Measurements from ENCODE around the gene BAG1.

The BAG1 gene

DNA sequence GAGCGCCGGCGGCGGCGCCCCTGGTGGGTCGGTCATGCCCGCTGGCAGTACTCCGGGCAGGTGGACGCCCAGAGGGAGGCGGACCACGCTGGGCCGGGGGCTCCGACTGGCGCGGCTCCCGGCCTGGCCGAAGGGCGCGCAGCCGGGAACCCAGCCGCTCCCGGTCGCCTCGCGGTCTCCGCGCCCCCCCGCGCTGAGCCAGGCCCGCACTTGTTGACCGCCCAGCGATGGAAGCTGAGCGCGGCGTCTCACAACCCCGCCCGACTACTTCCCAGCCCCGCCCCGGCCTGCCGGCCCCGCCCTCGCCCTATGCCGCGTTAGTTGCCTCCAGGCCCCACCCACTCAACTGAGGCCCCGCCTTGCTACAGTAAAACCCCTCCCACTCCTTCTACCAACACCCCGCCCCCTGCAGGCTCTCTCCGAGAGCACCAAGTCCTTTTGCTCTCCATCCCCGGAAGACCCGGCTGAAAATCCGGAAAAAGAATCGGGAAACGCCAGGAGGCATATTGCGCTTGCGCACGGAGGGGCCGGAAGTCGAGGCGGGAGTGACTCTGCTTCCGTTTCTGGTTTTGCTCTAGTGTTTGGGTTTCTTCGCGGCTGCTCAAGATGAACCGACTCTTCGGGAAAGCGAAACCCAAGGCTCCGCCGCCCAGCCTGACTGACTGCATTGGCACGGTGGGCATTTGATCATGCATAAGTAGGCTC, at the start of gene BAG1, which contains the start of gene CHMP5:
Gene BAG1 (minus strand): TSS at position 236 of the 705 bp plus-strand sequence.
Gene CHMP5 (plus strand): TSS at position 577 of the 705 bp plus-strand sequence. CDS start 30 bp downstream, at position 607.
- DNase-seq (ENCODE audit: extremely low spot score), result peak; percentile 99
- TF ChIP-seq ARNT (IDR thresholded peaks at IDR 0.05), result no peak
- 0 out of 2 replicates have a peak, but pooled peaks have one; percentile 9 for TF ChIP-seq FOXM1 (IDR thresholded peaks at IDR 0.05; ENCODE audit: borderline replicate concordance)
- TF ChIP-seq HDGF (IDR thresholded peaks at IDR 0.05; ENCODE audit: borderline replicate concordance), result no peak
- TF ChIP-seq, protein P1, sequence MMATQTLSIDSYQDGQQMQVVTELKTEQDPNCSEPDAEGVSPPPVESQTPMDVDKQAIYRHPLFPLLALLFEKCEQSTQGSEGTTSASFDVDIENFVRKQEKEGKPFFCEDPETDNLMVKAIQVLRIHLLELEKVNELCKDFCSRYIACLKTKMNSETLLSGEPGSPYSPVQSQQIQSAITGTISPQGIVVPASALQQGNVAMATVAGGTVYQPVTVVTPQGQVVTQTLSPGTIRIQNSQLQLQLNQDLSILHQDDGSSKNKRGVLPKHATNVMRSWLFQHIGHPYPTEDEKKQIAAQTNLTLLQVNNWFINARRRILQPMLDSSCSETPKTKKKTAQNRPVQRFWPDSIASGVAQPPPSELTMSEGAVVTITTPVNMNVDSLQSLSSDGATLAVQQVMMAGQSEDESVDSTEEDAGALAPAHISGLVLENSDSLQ (IDR thresholded peaks at IDR 0.05), result no peak
- TF ChIP-seq TARDBP (IDR thresholded peaks at IDR 0.05), result no peak
- no peak for TF ChIP-seq LEF1 (IDR thresholded peaks at IDR 0.05; ENCODE audit: borderline replicate concordance)
- peak; percentile 73 for TF ChIP-seq ELF4 (IDR thresholded peaks at IDR 0.05)
- TF ChIP-seq L3MBTL2 (conservative IDR thresholded peaks at IDR 0.05), result no peak
- TF ChIP-seq FOXA1 (IDR thresholded peaks at IDR 0.05), result no peak
- TF ChIP-seq ZNF384 (IDR thresholded peaks at IDR 0.05), result no peak
- ChIA-PET CTCF (no interaction called here), POLR2A (interaction anchor here (0.5 to 1.7 kb wide), 4 partner anchors 17 to 239 kb away, joined by 4 to 7 read pairs (median 4); partner anchors contain the start of genes DNAJA1 and NFX1)

DNA sequence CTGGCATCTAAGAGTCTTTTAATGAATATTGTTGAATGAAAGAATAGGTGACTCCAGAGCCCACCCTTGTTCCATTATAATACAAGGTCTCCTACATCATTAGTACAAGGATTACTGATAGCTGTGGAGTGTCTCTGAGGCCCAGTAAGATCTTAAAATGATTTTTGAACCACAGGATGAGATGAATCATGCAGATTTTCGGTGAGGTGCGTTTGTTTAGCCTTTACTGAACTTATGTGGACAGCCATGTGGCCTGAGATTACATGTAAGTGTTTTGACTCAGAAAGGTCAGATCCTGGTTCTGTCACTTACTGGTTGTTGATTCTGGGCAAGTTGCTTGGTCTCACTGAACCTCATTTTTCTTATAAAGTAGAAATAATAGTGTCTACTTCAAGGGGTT, 47.4 kb upstream of the BAG1 start:
- TF ChIP-seq, protein P1 (IDR thresholded peaks at IDR 0.05), result no peak
- no peak for TF ChIP-seq NFRKB (IDR thresholded peaks at IDR 0.05)
- TF ChIP-seq CTBP1 (IDR thresholded peaks at IDR 0.05; ENCODE audit: borderline replicate concordance), result no peak
- no peak for TF ChIP-seq ELF4 (IDR thresholded peaks at IDR 0.05)
- no peak for TF ChIP-seq LEF1 (IDR thresholded peaks at IDR 0.05; ENCODE audit: borderline replicate concordance)
- TF ChIP-seq ZNF384 (IDR thresholded peaks at IDR 0.05), result no peak
- TF ChIP-seq FOXM1 (IDR thresholded peaks at IDR 0.05; ENCODE audit: borderline replicate concordance), result no peak
- TF ChIP-seq ARNT (IDR thresholded peaks at IDR 0.05), result no peak
- CTCF ChIA-PET, result no interaction called here
- POLR2A ChIA-PET, result interaction anchor here (1.6 kb wide), 1 partner anchor 22 kb away, joined by 5 read pairs; the partner anchor contains the start of gene NFX1
- DNase-seq (ENCODE audit: extremely low spot score), result no peak

DNA sequence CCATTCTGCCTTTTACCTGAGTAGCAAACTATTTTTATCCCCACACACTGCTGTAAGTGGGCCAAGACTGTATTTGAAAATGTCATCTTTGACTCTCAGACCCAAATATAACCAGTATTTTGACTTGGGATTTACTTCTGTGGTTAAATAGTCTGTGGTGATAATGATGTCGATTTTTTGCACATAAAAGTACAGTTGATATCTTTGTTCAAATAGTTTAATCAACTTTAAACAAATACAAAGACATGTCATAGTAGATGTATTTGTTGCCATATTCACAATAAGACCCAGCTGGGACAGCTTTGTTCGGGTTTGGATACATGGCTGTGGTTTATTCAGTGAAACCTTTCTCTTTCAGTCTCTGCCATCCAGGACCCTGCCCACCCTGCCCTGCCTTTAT, 46.2 kb upstream of the BAG1 start:
- POLR2A ChIA-PET, result no interaction called here
- no peak for TF ChIP-seq ELF4 (IDR thresholded peaks at IDR 0.05)
- no peak for TF ChIP-seq SUZ12 (IDR thresholded peaks at IDR 0.05)
- no peak for DNase-seq (ENCODE audit: extremely low spot score)
- CTCF ChIA-PET, result no interaction called here

DNA sequence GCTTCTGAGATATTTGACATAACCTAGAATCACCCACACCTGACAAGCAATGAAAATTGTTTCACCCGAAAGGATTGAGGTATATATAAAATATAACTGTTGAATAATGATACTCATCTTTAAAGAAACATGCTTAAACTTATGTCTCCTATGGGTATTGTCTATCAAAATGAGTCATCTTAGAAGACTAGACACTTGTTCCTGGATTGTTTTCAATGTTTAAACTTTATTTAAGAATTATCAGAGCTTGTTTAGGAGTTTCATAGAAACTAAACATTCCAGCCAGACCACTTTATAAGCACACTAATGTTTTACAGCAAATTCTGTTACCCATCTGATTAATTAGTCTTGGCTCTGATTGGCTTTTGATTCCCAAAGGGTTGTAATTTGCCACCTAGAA, 45.4 kb upstream of the BAG1 start:
- CTCF ChIA-PET, result no interaction called here
- POLR2A ChIA-PET, result interaction anchor here (0.9 kb wide), 1 partner anchor 20 kb away, joined by 3 read pairs; the partner anchor contains the start of gene NFX1
- no peak for TF ChIP-seq FOXK2 (IDR thresholded peaks at IDR 0.05)
- TF ChIP-seq NFRKB (IDR thresholded peaks at IDR 0.05), result no peak
- TF ChIP-seq FOXM1 (IDR thresholded peaks at IDR 0.05; ENCODE audit: borderline replicate concordance), result no peak
- no peak for TF ChIP-seq SP1 (IDR thresholded peaks at IDR 0.05)
- no peak for DNase-seq (ENCODE audit: extremely low spot score)

DNA sequence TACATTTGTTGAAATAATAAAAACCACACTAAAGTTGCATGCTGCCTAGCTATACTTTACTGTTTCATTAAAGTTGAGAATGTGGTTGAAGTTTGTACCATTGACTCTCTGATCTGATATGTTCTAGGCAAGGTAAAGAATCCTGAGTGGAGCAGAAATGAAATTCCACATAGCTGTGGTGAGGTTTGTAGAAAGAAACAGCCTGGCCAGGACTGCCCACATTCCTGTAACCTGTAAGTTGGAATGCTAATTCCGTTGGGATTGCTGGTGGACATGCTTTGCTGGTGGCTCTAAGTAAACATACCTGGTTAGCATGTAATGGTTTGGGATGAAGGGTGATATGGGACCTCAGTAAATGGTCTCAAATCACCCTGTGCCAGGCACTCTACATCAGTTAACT, 42.6 kb upstream of the BAG1 start:
- DNase-seq (ENCODE audit: extremely low spot score), result no peak
- CTCF ChIA-PET, result no interaction called here
- TF ChIP-seq FOXM1 (IDR thresholded peaks at IDR 0.05; ENCODE audit: borderline replicate concordance) (no peak), L3MBTL2 (conservative IDR thresholded peaks at IDR 0.05) (no peak), ARNT (IDR thresholded peaks at IDR 0.05) (no peak), CTBP1 (IDR thresholded peaks at IDR 0.05; ENCODE audit: borderline replicate concordance) (no peak), HDGF (IDR thresholded peaks at IDR 0.05; ENCODE audit: borderline replicate concordance) (no peak), ZNF384 (IDR thresholded peaks at IDR 0.05) (no peak), ELF4 (IDR thresholded peaks at IDR 0.05) (no peak)
- POLR2A ChIA-PET, result no interaction called here

DNA sequence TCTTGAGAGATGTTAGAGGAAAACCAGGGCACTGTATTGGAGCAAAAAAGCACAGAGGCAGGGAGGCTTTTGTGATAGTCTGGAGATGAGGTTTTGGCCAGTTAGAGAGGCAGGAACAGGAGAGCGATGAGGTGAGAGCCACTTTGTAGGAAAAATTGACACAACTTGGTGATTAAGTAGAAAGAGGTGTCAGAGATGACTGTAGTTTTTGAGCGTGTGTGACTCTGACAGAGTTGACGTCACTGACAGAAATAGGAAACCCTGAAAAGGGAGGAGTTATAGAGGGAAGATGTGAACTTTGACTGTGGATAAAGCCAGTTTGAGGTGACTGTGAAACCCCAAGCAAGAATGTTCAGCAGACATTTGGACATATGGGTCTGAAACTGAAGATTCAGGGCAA, 41.5 kb upstream of the BAG1 start:
- DNase-seq (ENCODE audit: extremely low spot score), result no peak
- ChIA-PET POLR2A (interaction anchor here (0.9 kb wide), 1 partner anchor 16 kb away, joined by 4 read pairs; the partner anchor contains the start of gene NFX1), CTCF (no interaction called here)
- TF ChIP-seq SUZ12 (IDR thresholded peaks at IDR 0.05) (no peak), HDGF (IDR thresholded peaks at IDR 0.05; ENCODE audit: borderline replicate concordance) (no peak), NFRKB (IDR thresholded peaks at IDR 0.05) (no peak), L3MBTL2 (conservative IDR thresholded peaks at IDR 0.05) (no peak), SP1 (IDR thresholded peaks at IDR 0.05) (no peak), CTBP1 (IDR thresholded peaks at IDR 0.05; ENCODE audit: borderline replicate concordance) (no peak), ARNT (IDR thresholded peaks at IDR 0.05) (no peak), BHLHE40 (IDR thresholded peaks at IDR 0.05; ENCODE audit: borderline replicate concordance) (no peak), TARDBP (IDR thresholded peaks at IDR 0.05) (no peak), ELF4 (IDR thresholded peaks at IDR 0.05) (no peak), LEF1 (IDR thresholded peaks at IDR 0.05; ENCODE audit: borderline replicate concordance) (no peak), ZNF384 (IDR thresholded peaks at IDR 0.05) (no peak), FOXK2 (IDR thresholded peaks at IDR 0.05) (no peak), FOXM1 (IDR thresholded peaks at IDR 0.05; ENCODE audit: borderline replicate concordance) (no peak), FOXA1 (IDR thresholded peaks at IDR 0.05) (no peak)
- TF ChIP-seq, protein P1 (IDR thresholded peaks at IDR 0.05), result no peak

Measured in HEK293T (cell line).